Mesendoderm (in vitro differentiated cells): Measurements from ENCODE around the gene DUSP8.

ENCODE experiments used
- DNase-seq: peaks from one replicate; pipeline ENCODE4 v3.0.0; 2013
- H2AK5ac ChIP-seq: 2 replicates; pipeline ENCODE4 v1.6.1; 2013; ENCODE audit warnings: low read length, inconsistent platforms
- H2BK120ac ChIP-seq: 2 replicates; pipeline ENCODE4 v1.6.1; 2013; ENCODE audit warnings: low read depth, mild to moderate bottlenecking, low read length, moderate library complexity, mixed read lengths
- H2BK15ac ChIP-seq: replicated peaks from 2 replicates; pipeline ENCODE4 v1.6.1; 2013; ENCODE audit warnings: low read depth, mild to moderate bottlenecking, moderate library complexity
- H2BK5ac ChIP-seq: 2 replicates; pipeline ENCODE4 v1.6.1; 2013; ENCODE audit warnings: low read length, inconsistent platforms
- H3K18ac ChIP-seq: 2 replicates; pipeline ENCODE4 v1.6.1; 2013; ENCODE audit warnings: mild to moderate bottlenecking, low read length, mixed read lengths
- H3K23ac ChIP-seq: one replicate; pipeline ENCODE4 v1.6.1; 2013; ENCODE audit warnings: low read length
- H3K27ac ChIP-seq: 2 replicates; pipeline ENCODE4 v1.5.1; 2013; ENCODE audit warnings: low read depth, mild to moderate bottlenecking, inconsistent platforms, low read length, moderate library complexity
- H3K27me3 ChIP-seq: 2 replicates; pipeline ENCODE4 v1.6.1; 2013; ENCODE audit warnings: low read length, control low read depth, mild to moderate bottlenecking, inconsistent platforms; ENCODE audit not compliant: insufficient read depth, poor library complexity
- H3K36me3 ChIP-seq: 2 replicates; pipeline ENCODE4 v1.6.1; 2013; ENCODE audit warnings: low read length, inconsistent platforms; ENCODE audit not compliant: control insufficient read depth, insufficient read depth
- H3K4ac ChIP-seq: one replicate; pipeline ENCODE4 v1.6.1; 2013; ENCODE audit warnings: low read depth, mild to moderate bottlenecking, low read length, moderate library complexity
- H3K4me1 ChIP-seq: 2 replicates; pipeline ENCODE4 v1.6.1; 2013; ENCODE audit warnings: low read depth, low read length, inconsistent platforms; ENCODE audit not compliant: control insufficient read depth
- H3K4me2 ChIP-seq: 2 replicates; pipeline ENCODE4 v1.6.1; 2013; ENCODE audit warnings: low read length
- H3K4me3 ChIP-seq: 2 replicates; pipeline ENCODE4 v1.5.1; 2013; ENCODE audit warnings: mild to moderate bottlenecking, low read length
- H3K56ac ChIP-seq: one replicate; pipeline ENCODE4 v1.6.1; 2013; ENCODE audit warnings: low read length
- H3K79me1 ChIP-seq: 2 replicates; pipeline ENCODE4 v1.6.1; 2013; ENCODE audit warnings: low read length, inconsistent platforms
- H3K79me2 ChIP-seq: 2 replicates; pipeline ENCODE4 v1.6.1; 2013; ENCODE audit warnings: mild to moderate bottlenecking, low read length; ENCODE audit not compliant: control insufficient read depth, insufficient read depth
- H3K9ac ChIP-seq: 2 replicates; pipeline ENCODE4 v1.6.1; 2013; ENCODE audit warnings: low read length, inconsistent platforms
- H4K5ac ChIP-seq: one replicate; pipeline ENCODE4 v1.6.1; 2013; ENCODE audit warnings: low read length
- H4K8ac ChIP-seq: one replicate; pipeline ENCODE4 v1.6.1; 2013; ENCODE audit warnings: low read depth, mild to moderate bottlenecking, control low read depth, low read length, moderate library complexity
- WGBS: extraction: QIAGEN DNeasy Blood & Tissue Kit; methylation state at CpG from one replicate; pipeline ENCODE4 v1.1.7; 2013; ENCODE audit warnings: low lambda C conversion rate, missing lambda C conversion rate; ENCODE audit not compliant: insufficient coverage; ENCODE audit errors: extremely low coverage; 5-methylcytosine and 5-hydroxymethylcytosine counted together

Gene DUSP8

GRCh38 chr11:1538153-1538552 lies 33.9 kb downstream of the DUSP8 start:
- Histone ChIP-seq H4K8ac (no peak overlapping the region), H3K36me3 (no peaks in the 10 kb centered on the region), H3K9ac (no peak overlapping the region), H3K18ac (no peak overlapping the region), H3K79me2 (peaks cover 5% of the 10 kb centered on the region), H4K5ac (no peak overlapping the region), H3K4me2 (no peak overlapping the region), H3K27me3 (peaks cover 3% of the 10 kb centered on the region), H2AK5ac (no peak overlapping the region), H3K79me1 (peaks cover 10% of the 10 kb centered on the region), H2BK15ac (no peak overlapping the region), H2BK120ac (no peak overlapping the region), H3K27ac (no peak overlapping the region), H3K56ac (no peak overlapping the region), H2BK5ac (no peak overlapping the region), H3K23ac (no peak overlapping the region), H3K4me3 (no peak overlapping the region), H3K4me1 (no peaks in the 10 kb centered on the region), H3K4ac (no peak overlapping the region)
- WGBS: no CpG with 5 or more reads among the region's 5 CpGs
- no peak for DNase-seq

GRCh38 chr11:1536065-1536843 lies 35.8 kb downstream of the DUSP8 start:
- H2AK5ac ChIP-seq: no peak overlapping the region
- H3K18ac ChIP-seq: no peak overlapping the region
- H3K36me3 ChIP-seq: no peaks in the 10 kb centered on the region
- H3K27me3 ChIP-seq: peaks cover 3% of the 10 kb centered on the region
- H4K5ac ChIP-seq: no peak overlapping the region
- H4K8ac ChIP-seq: no peak overlapping the region
- H3K79me2 ChIP-seq: peaks cover 5% of the 10 kb centered on the region
- H2BK120ac ChIP-seq: no peak overlapping the region
- no peak overlapping the region for H3K9ac ChIP-seq
- DNase-seq: no peak
- H3K4ac ChIP-seq: no peak overlapping the region
- no peak overlapping the region for H3K56ac ChIP-seq
- no CpG with 5 or more reads among the region's 16 CpGs for WGBS
- no peaks in the 10 kb centered on the region for H3K4me1 ChIP-seq
- no peak overlapping the region for H3K27ac ChIP-seq
- H3K4me3 ChIP-seq: no peak overlapping the region
- peaks cover 14% of the 10 kb centered on the region for H3K79me1 ChIP-seq
- H2BK15ac ChIP-seq: no peak overlapping the region
- no peak overlapping the region for H3K23ac ChIP-seq
- H3K4me2 ChIP-seq: no peak overlapping the region
- no peak overlapping the region for H2BK5ac ChIP-seq

GRCh38 chr11:1534682-1535081 lies 37.4 kb downstream of the DUSP8 start:
- H2BK120ac ChIP-seq: no peak overlapping the region
- no peak overlapping the region for H3K4me2 ChIP-seq
- no peak overlapping the region for H2BK15ac ChIP-seq
- no peak overlapping the region for H4K8ac ChIP-seq
- no CpG with 5 or more reads among the region's 14 CpGs for WGBS
- H3K79me1 ChIP-seq: peaks cover 18% of the 10 kb centered on the region
- no peak overlapping the region for H2BK5ac ChIP-seq
- no peak overlapping the region for H2AK5ac ChIP-seq
- H3K4ac ChIP-seq: no peak overlapping the region
- H3K56ac ChIP-seq: no peak overlapping the region
- peaks cover 5% of the 10 kb centered on the region for H3K79me2 ChIP-seq
- H3K27ac ChIP-seq: no peak overlapping the region
- no peak for DNase-seq
- H4K5ac ChIP-seq: no peak overlapping the region
- H3K36me3 ChIP-seq: no peaks in the 10 kb centered on the region
- no peak overlapping the region for H3K23ac ChIP-seq
- no peak overlapping the region for H3K9ac ChIP-seq
- no peak overlapping the region for H3K18ac ChIP-seq
- H3K4me1 ChIP-seq: no peaks in the 10 kb centered on the region
- peaks cover 3% of the 10 kb centered on the region for H3K27me3 ChIP-seq
- no peak overlapping the region for H3K4me3 ChIP-seq

GRCh38 chr11:1534171-1534570 lies 37.9 kb downstream of the DUSP8 start:
- Histone ChIP-seq H3K4me3 (no peak overlapping the region), H2BK5ac (no peak overlapping the region), H3K27me3 (peaks cover 3% of the 10 kb centered on the region), H3K9ac (no peak overlapping the region), H3K79me1 (peaks cover 19% of the 10 kb centered on the region), H4K5ac (no peak overlapping the region), H3K4ac (no peak overlapping the region), H3K56ac (no peak overlapping the region), H3K4me2 (no peak overlapping the region), H4K8ac (no peak overlapping the region), H2BK15ac (no peak overlapping the region), H3K27ac (no peak overlapping the region), H3K23ac (no peak overlapping the region), H3K18ac (no peak overlapping the region), H3K79me2 (peaks cover 5% of the 10 kb centered on the region), H2BK120ac (no peak overlapping the region), H3K4me1 (no peaks in the 10 kb centered on the region), H2AK5ac (no peak overlapping the region), H3K36me3 (no peaks in the 10 kb centered on the region)
- no peak for DNase-seq
- WGBS: no CpG with 5 or more reads among the region's 7 CpGs

GRCh38 chr11:1533342-1533725 lies 38.7 kb downstream of the DUSP8 start:
- Histone ChIP-seq H2AK5ac (no peak overlapping the region), H3K36me3 (no peaks in the 10 kb centered on the region), H4K5ac (no peak overlapping the region), H3K4ac (no peak overlapping the region), H3K23ac (no peak overlapping the region), H2BK5ac (no peak overlapping the region), H3K27me3 (peaks cover 3% of the 10 kb centered on the region), H4K8ac (no peak overlapping the region), H3K79me1 (peaks cover 21% of the 10 kb centered on the region), H3K56ac (no peak overlapping the region), H2BK15ac (no peak overlapping the region), H3K4me3 (no peak overlapping the region), H3K4me2 (no peak overlapping the region), H3K79me2 (peaks cover 5% of the 10 kb centered on the region), H3K27ac (no peak overlapping the region), H2BK120ac (no peak overlapping the region), H3K18ac (no peak overlapping the region), H3K4me1 (no peaks in the 10 kb centered on the region), H3K9ac (no peak overlapping the region)
- DNase-seq: no peak
- no CpG with 5 or more reads among the region's 10 CpGs for WGBS
